CD14-positive monocyte (primary cell): Measurements from ENCODE around the gene MDK. TPM values are rescaled to one million over a fixed set of nuclear protein-coding genes. Genes with fewer than 3 reads are reported as not detected.

Experiments
- DNase-seq, 3 donors: peaks; one replicate each; pipeline ENCODE4 v3.0.0-alpha.2; 2011 to 2022
- H2AFZ ChIP-seq: 2 replicates; pipeline ENCODE4 v1.6.0; 2012; ENCODE audit warnings: mild to moderate bottlenecking, low read depth, low read length, inconsistent platforms; ENCODE audit not compliant: insufficient read depth, poor library complexity, severe bottlenecking
- H3K27ac ChIP-seq, 2 donors: 1 replicate in 1 of 2; 2 replicates in 1 of 2; pipeline ENCODE4 v1.5.1; 2012 to 2013; ENCODE audit warnings: low read length in 2 of 2, control low read depth in 1 of 2, inconsistent platforms in 1 of 2, low read depth in 1 of 2, mild to moderate bottlenecking in 1 of 2
- H3K27me3 ChIP-seq, 2 donors: one replicate each; pipeline versions ENCODE4 v1.6.0 to v1.6.1; 2011 to 2013; ENCODE audit warnings: low read length in 2 of 2; ENCODE audit not compliant: control insufficient read depth in 2 of 2, insufficient read depth in 2 of 2
- H3K36me3 ChIP-seq, 2 donors: replicated peaks in 1 of 2; 1 replicate in 1 of 2; 2 replicates in 1 of 2; pipeline versions ENCODE4 v1.5.1 to v1.6.1; 2012 to 2013; ENCODE audit warnings: low read length in 2 of 2, control low read depth in 1 of 2, inconsistent platforms in 1 of 2, mild to moderate bottlenecking in 1 of 2; ENCODE audit not compliant: insufficient read depth in 2 of 2, control insufficient read depth in 1 of 2
- H3K4me1 ChIP-seq, 2 donors: 1 replicate in 1 of 2; 2 replicates in 1 of 2; pipeline versions ENCODE4 v1.5.1 to v1.6.1; 2012 to 2013; ENCODE audit warnings: low read length in 2 of 2, control low read depth in 1 of 2, inconsistent platforms in 1 of 2, mild to moderate bottlenecking in 1 of 2, moderate library complexity in 1 of 2; ENCODE audit not compliant: insufficient read depth in 2 of 2, control insufficient read depth in 1 of 2
- H3K4me2 ChIP-seq: replicated peaks from 2 replicates; pipeline ENCODE3; 2012; ENCODE audit warnings: low read length, moderate library complexity, mild to moderate bottlenecking; ENCODE audit not compliant: poor library complexity, severe bottlenecking; ENCODE audit errors: extremely low read depth
- H3K4me3 ChIP-seq, 3 experiments: fragments of 200-600 bp in 1 of 3; sonication (generic) in 1 of 3; replicated peaks in 1 of 3; 1 replicate in 2 of 3; 2 replicates in 1 of 3; pipeline ENCODE4 v1.5.1; 2011 to 2013; ENCODE audit warnings: low read length in 3 of 3, mild to moderate bottlenecking in 3 of 3, control low read depth in 2 of 3, low read depth in 2 of 3, inconsistent platforms in 1 of 3, moderate library complexity in 1 of 3
- H3K79me2 ChIP-seq: 2 replicates; pipeline ENCODE4 v1.6.0; 2012; ENCODE audit warnings: mild to moderate bottlenecking, control low read depth, inconsistent platforms, low read length, moderate library complexity; ENCODE audit not compliant: insufficient read depth
- H3K9ac ChIP-seq: 2 replicates; pipeline ENCODE4 v1.6.0; 2017; ENCODE audit warnings: low read length, mild to moderate bottlenecking; ENCODE audit not compliant: insufficient read depth, poor library complexity, severe bottlenecking
- H3K9me3 ChIP-seq, 2 donors: replicated peaks in 1 of 2; 1 replicate in 1 of 2; 2 replicates in 1 of 2; pipeline versions ENCODE4 v1.5.1 to v1.6.1; 2012 to 2013; ENCODE audit warnings: low read length in 2 of 2, control low read depth in 1 of 2; ENCODE audit not compliant: control insufficient read depth in 1 of 2, insufficient read depth in 1 of 2
- H4K20me1 ChIP-seq: 2 replicates; pipeline ENCODE4 v1.6.0; 2012; ENCODE audit warnings: mild to moderate bottlenecking, low read length, control low read depth, moderate library complexity; ENCODE audit not compliant: insufficient read depth
- H3K27ac Mint-ChIP-seq, 7 donors: one replicate each; pipeline ENCODE4 v1.8.0; 2020; ENCODE audit warnings: mild to moderate bottlenecking in 7 of 7, mixed read lengths in 7 of 7, moderate library complexity in 6 of 7, inconsistent platforms in 2 of 7
- H3K27me3 Mint-ChIP-seq, 3 donors: one replicate each; pipeline ENCODE4 v1.8.0; 2021 to 2022; ENCODE audit warnings: low read depth in 3 of 3, mild to moderate bottlenecking in 3 of 3, mixed read lengths in 3 of 3, moderate library complexity in 3 of 3, inconsistent platforms in 1 of 3
- H3K36me3 Mint-ChIP-seq, 2 donors: one replicate each; pipeline ENCODE4 v1.8.0; 2020; ENCODE audit warnings: mixed read lengths in 2 of 2, inconsistent platforms in 1 of 2, mild to moderate bottlenecking in 1 of 2
- H3K4me1 Mint-ChIP-seq: one replicate; pipeline ENCODE4 v1.8.0; 2020; ENCODE audit warnings: mild to moderate bottlenecking, mixed read lengths
- H3K4me3 Mint-ChIP-seq, 2 donors: one replicate each; pipeline ENCODE4 v1.8.0; 2020; ENCODE audit warnings: mild to moderate bottlenecking in 2 of 2, mixed read lengths in 2 of 2, moderate library complexity in 1 of 2
- H3K9me3 Mint-ChIP-seq, 7 donors: one replicate each; pipeline ENCODE4 v1.8.0; 2020 to 2022; ENCODE audit warnings: mixed read lengths in 7 of 7, mild to moderate bottlenecking in 6 of 7, moderate library complexity in 6 of 7, inconsistent platforms in 2 of 7
- CTCF ChIP-seq: fragments of 200-600 bp; IDR thresholded peaks from one replicate; pipeline ENCODE4 v1.8.0; 2022; ENCODE audit warnings: antibody characterized with exemption, mild to moderate bottlenecking
- WGBS: methylation state at CpG from one replicate; pipeline ENCODE4 v1.1.5; 2013; ENCODE audit warnings: missing lambda C conversion rate; ENCODE audit not compliant: insufficient coverage; 5-methylcytosine and 5-hydroxymethylcytosine counted together
- intact Hi-C, 2 donors: fragments of 100-400 bp; cut with micrococcal nuclease; formaldehyde crosslinking; loops; one replicate each; pipeline versions ENCODE4 v1.15.0 to v1.15.1; 2023
- polyA plus RNA-seq, 3 donors: library from polyadenylated mRNA; depleted of rRNA in 1 of 3; unstranded in 2 of 3; stranded (reverse) in 1 of 3; fragments of 300-500 nt in 2 of 3; fragments of >200 nt in 1 of 3; fragmentation: Illumina TruSeq in 2 of 3; gene quantifications; 1 replicate in 2 of 3; 2 replicates in 1 of 3; pipeline ENCODE4 v1.2.3, GENCODE V29; 2012 to 2021

MDK gene
- polyA plus RNA-seq, 3 donors: 2.8 TPM; not detected in 2

DNA sequence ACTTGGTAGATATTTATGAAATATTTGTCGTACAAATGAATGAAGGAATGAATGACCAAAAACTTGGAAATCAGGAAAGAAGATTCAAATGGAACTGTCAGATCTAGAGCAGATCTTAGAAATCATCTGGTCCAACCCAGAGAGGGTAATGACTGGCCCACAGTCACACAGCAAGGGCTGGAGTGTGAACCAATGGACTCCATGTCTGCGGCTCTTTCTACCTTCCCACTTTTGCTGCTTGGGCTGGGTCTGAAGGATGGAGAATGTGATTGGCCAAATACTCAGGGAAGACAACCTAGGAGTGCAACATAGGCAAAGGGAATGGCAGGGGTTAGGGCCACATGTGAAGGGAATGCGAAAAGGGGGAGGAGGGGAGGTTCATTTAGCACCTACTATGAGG is 40.0 kb upstream of the MDK start:
- no peaks in the 10 kb centered on the region for H3K36me3 ChIP-seq
- no peak for TF ChIP-seq CTCF
- Mint-ChIP-seq H3K36me3 (peaks cover 0 to 4% of the 10 kb centered on the region in 2 donors), H3K27me3 (peaks cover 2 to 3% (median 3%) of the 10 kb centered on the region in 3 donors), H3K4me1 (peaks cover 97% of the 10 kb centered on the region), H3K4me3 (no peak overlapping the region), H3K9me3 (peaks cover 0 to 4% (median 0%) of the 10 kb centered on the region in 7 donors), H3K27ac (peak overlapping the region in 4 of 7 donors; percentile 46 to 85 (median 68))
- H3K4me3 ChIP-seq: no peak overlapping the region
- intact Hi-C loops: loop anchor here in 1 of 2 donors (10.0 kb wide), 1 partner anchor 217 kb away; the partner anchor contains the start of gene PHF21A
- H3K4me2 ChIP-seq: no peak overlapping the region
- H2AFZ ChIP-seq: peak overlapping the region; percentile 60
- peaks cover 87 to 91% of the 10 kb centered on the region in 2 donors for H3K4me1 ChIP-seq
- no peaks in the 10 kb centered on the region for H3K27me3 ChIP-seq
- no peak overlapping the region for H3K9ac ChIP-seq
- H3K79me2 ChIP-seq: peaks cover 36% of the 10 kb centered on the region
- 96% methylated on average over 3 of the region's 3 CpGs for WGBS
- peak overlapping the region; percentile 43 to 59 for H3K27ac ChIP-seq
- no peaks in the 10 kb centered on the region for H3K9me3 ChIP-seq
- DNase-seq: no peak
- H4K20me1 ChIP-seq: peaks cover 12% of the 10 kb centered on the region

- Mint-ChIP-seq H3K36me3 (peaks cover 0 to 4% of the 10 kb centered on the region in 2 donors), H3K27ac (peak overlapping the region; percentile 50 to 89 (median 81)), H3K4me1 (peaks cover 94% of the 10 kb centered on the region), H3K4me3 (peak overlapping the region in 1 of 2 donors; percentile 65), H3K27me3 (peaks cover 0 to 3% (median 3%) of the 10 kb centered on the region in 3 donors), H3K9me3 (peaks cover 0 to 4% (median 0%) of the 10 kb centered on the region in 7 donors)
- 3% methylated on average over 3 of the region's 5 CpGs for WGBS
- H2AFZ ChIP-seq: peak overlapping the region; percentile 60
- H4K20me1 ChIP-seq: peaks cover 19% of the 10 kb centered on the region
- peaks cover 43% of the 10 kb centered on the region for H3K79me2 ChIP-seq
- H3K27me3 ChIP-seq: no peaks in the 10 kb centered on the region
- no peaks in the 10 kb centered on the region for H3K9me3 ChIP-seq
- DNase-seq: peak in 1 of 3 donors; percentile 53
- peak overlapping the region; percentile 19 for H3K9ac ChIP-seq
- no peaks in the 10 kb centered on the region for H3K36me3 ChIP-seq
- H3K4me2 ChIP-seq: peak overlapping the region; percentile 29
- H3K4me1 ChIP-seq: peaks cover 81 to 89% of the 10 kb centered on the region in 2 donors
- peak overlapping the region in 1 of 3 experiments; percentile 51 for H3K4me3 ChIP-seq
- intact Hi-C loops: loop anchor here in 1 of 2 donors (10.0 kb wide), 1 partner anchor 217 kb away; the partner anchor contains the start of gene PHF21A
- peak overlapping the region; percentile 43 to 59 for H3K27ac ChIP-seq
- TF ChIP-seq CTCF: no peak
Observed at GRCh38 chr11:46342239-46342638, 39.2 kb upstream of the MDK start.
